HEK293T (cell line): Measurements from ENCODE around the gene COL20A1.

Experiments used
- BHLHE40 ChIP-seq: fragments of 450-650 bp; IDR thresholded peaks from 2 replicates; pipeline ENCODE4 v1.6.1; 2016; ENCODE audit warnings: mild to moderate bottlenecking, moderate library complexity, borderline replicate concordance
- ELF4 ChIP-seq: fragments of 450-650 bp; IDR thresholded peaks from 2 replicates; pipeline ENCODE4 v1.6.1; 2017; ENCODE audit warnings: antibody characterized with exemption
- FOXM1 ChIP-seq: fragments of 450-650 bp; IDR thresholded peaks from 2 replicates; pipeline ENCODE4 v1.6.1; 2017; ENCODE audit warnings: mild to moderate bottlenecking, borderline replicate concordance
- SP1 ChIP-seq: fragments of 450-650 bp; IDR thresholded peaks from 2 replicates; pipeline ENCODE4 v1.6.1; 2017
- TF ChIP-seq, protein P1 (sequence below): fragments of 450-650 bp; IDR thresholded peaks from 2 replicates; pipeline ENCODE4 v1.6.1; 2016

DNA sequence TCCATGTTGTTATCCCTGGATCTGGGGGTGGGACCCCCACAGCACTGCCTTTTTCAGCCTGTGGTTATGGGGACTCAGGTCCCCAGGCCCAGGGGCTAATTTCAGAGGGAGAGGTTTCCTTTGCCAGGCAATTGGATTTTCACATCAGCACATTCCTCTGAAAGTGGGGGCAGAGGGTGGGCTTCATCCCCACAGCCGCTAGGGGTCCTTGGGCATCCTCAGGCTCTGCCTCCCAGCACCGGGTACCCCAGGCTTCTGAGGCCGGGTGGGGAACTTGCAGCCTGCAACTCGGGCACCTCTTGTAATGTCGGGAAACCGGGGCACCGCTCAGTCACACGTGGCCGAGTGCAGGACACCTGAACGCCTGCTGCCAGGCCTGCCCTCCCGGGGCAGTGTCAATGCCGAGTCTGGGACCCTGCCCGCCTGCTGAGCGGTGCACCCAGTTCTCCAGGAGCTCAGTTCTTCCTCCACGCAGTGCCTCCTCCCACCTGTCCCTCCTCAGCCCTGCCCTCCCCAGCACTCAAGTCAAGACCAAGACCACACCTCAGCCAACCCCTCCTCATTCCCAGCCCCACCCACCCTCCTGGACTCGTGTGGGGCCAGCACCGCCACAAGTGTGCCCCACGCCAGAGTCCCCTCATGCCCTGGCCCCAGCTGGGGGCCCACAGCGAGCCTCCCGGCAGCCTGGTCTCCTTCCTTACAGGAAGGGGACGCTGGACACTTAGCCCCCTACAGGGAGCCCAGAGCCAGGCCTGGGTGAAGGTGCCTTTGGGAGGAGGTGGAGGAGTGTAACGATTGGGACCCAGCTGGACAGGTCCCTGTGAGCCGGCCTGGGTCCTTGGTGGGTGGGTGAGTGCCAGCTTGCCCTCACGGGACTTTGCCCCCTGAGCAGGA lies 77.0 kb downstream of the COL20A1 start:
- no peak for TF ChIP-seq FOXM1
- TF ChIP-seq SP1 = no peak
- TF ChIP-seq BHLHE40 = no peak
- TF ChIP-seq, protein P1, sequence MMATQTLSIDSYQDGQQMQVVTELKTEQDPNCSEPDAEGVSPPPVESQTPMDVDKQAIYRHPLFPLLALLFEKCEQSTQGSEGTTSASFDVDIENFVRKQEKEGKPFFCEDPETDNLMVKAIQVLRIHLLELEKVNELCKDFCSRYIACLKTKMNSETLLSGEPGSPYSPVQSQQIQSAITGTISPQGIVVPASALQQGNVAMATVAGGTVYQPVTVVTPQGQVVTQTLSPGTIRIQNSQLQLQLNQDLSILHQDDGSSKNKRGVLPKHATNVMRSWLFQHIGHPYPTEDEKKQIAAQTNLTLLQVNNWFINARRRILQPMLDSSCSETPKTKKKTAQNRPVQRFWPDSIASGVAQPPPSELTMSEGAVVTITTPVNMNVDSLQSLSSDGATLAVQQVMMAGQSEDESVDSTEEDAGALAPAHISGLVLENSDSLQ = no peak
- TF ChIP-seq ELF4 = no peak
